Fibroblast of lung (primary cell): ENCODE results near the gene PGC.

Source experiments
- EZH2 ChIP-seq: IDR thresholded peaks from 2 replicates; pipeline ENCODE4 v1.5.1; 2012; ENCODE audit warnings: low read length, control low read depth, mild to moderate bottlenecking; ENCODE audit errors: missing control alignments
- TF ChIP-seq, protein P1 (sequence below), 2 donors: IDR thresholded peaks in 1 of 2; conservative IDR thresholded peaks in 1 of 2; 1 replicate in 1 of 2; 2 replicates in 1 of 2; pipeline ENCODE4 v1.5.1; 2011 to 2012; ENCODE audit warnings: low read length in 2 of 2, control low read depth in 1 of 2, inconsistent platforms in 1 of 2, low read depth in 1 of 2, mild to moderate bottlenecking in 1 of 2

DNA sequence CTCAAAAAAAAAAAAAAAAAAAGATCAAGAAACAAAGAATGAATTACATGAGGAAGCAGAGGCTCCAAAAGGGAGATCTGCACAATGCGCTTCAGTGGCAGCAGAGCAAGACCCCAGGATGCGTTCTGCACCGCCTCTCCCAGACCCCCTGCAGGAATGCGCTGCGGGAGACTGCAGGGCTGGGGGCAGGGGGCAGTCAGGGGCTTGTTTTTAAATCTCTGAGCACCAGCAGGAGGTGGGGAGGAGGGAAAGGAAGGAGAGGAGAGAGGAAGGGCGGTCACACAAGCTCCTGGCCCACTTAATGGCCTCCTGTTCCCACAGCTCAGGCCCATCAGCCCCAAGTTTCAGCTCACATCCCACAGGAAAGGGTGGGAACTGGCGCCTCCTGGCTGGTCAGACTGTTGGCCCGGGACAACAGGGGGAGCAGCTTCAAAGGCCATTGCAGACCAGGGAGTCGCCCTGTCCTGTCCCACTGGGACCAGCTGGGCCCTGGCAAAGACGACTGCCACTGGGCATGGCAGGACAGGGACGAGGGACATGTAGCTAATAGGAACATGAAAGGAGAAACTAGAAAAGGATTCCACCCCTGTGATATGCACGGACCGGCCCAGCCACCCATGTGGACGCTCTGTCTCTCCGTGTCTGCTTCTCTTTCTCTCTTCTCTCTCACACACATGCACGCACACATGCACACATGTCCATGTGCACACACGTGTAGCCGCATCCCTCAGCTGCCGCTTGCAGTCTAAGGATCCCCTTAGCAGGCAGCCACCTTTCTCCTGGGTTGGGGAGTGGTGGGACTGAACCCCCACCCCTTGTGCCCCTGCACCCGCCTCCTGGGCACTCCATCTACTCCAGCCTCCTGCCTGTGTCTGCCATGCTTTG lies 46.5 kb downstream of the PGC start:
- no peak for TF ChIP-seq EZH2
- TF ChIP-seq, protein P1, sequence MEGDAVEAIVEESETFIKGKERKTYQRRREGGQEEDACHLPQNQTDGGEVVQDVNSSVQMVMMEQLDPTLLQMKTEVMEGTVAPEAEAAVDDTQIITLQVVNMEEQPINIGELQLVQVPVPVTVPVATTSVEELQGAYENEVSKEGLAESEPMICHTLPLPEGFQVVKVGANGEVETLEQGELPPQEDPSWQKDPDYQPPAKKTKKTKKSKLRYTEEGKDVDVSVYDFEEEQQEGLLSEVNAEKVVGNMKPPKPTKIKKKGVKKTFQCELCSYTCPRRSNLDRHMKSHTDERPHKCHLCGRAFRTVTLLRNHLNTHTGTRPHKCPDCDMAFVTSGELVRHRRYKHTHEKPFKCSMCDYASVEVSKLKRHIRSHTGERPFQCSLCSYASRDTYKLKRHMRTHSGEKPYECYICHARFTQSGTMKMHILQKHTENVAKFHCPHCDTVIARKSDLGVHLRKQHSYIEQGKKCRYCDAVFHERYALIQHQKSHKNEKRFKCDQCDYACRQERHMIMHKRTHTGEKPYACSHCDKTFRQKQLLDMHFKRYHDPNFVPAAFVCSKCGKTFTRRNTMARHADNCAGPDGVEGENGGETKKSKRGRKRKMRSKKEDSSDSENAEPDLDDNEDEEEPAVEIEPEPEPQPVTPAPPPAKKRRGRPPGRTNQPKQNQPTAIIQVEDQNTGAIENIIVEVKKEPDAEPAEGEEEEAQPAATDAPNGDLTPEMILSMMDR (conservative IDR thresholded peaks at IDR 0.05 in 1 of 2, IDR thresholded peaks at IDR 0.05 in 1 of 2; ENCODE audit: low read depth in 1 of 2, low read length in 2 of 2), result no peak
